Measurements from ENCODE around the gene SLC5A12.

The SLC5A12 gene

GRCh38 chr11:26721948-26722475 lies at the start of gene SLC5A12:
Gene SLC5A12, minus strand, starts transcription at chr11:26722060. Its CDS starts 346 bp downstream, at chr11:26721714.
- DNase-seq: no peak

GRCh38 chr11:26769027-26769426 lies 47.2 kb upstream of the SLC5A12 start:
- no peak for DNase-seq

GRCh38 chr11:26767060-26767459 lies 45.2 kb upstream of the SLC5A12 start:
- DNase-seq: peak; percentile 71

GRCh38 chr11:26765323-26765722 lies 43.5 kb upstream of the SLC5A12 start:
- no peak for DNase-seq

- DNase-seq: no peak
These were observed 43.0 kb upstream of the SLC5A12 start for GRCh38 chr11:26764825-26765224.

- no peak for DNase-seq
These were observed 42.5 kb upstream of the SLC5A12 start for GRCh38 chr11:26764315-26764714.

- DNase-seq: no peak
These were observed 40.2 kb upstream of the SLC5A12 start for GRCh38 chr11:26762089-26762488.

- peak; percentile 56 for DNase-seq
These were observed 39.5 kb upstream of the SLC5A12 start for GRCh38 chr11:26761361-26761809.

GRCh38 chr11:26757995-26758394 lies 36.1 kb upstream of the SLC5A12 start:
- no peak for DNase-seq

GRCh38 chr11:26755762-26756161 lies 33.9 kb upstream of the SLC5A12 start:
- no peak for DNase-seq

GRCh38 chr11:26753723-26754504 lies 32.1 kb upstream of the SLC5A12 start:
- DNase-seq: peak; percentile 84

- no peak for DNase-seq
These were observed 28.1 kb upstream of the SLC5A12 start for GRCh38 chr11:26749927-26750326.

GRCh38 chr11:26743622-26744021 lies 21.8 kb upstream of the SLC5A12 start:
- DNase-seq: no peak

- no peak for DNase-seq
These were observed 21.1 kb upstream of the SLC5A12 start for GRCh38 chr11:26742966-26743365.

GRCh38 chr11:26741036-26741435 lies 19.2 kb upstream of the SLC5A12 start:
- DNase-seq: peak; percentile 97

GRCh38 chr11:26739366-26740073 lies 17.7 kb upstream of the SLC5A12 start:
- no peak for DNase-seq

- no peak for DNase-seq
These were observed 12.8 kb upstream of the SLC5A12 start for GRCh38 chr11:26734691-26735090.

- no peak for DNase-seq
These were observed 9.2 kb upstream of the SLC5A12 start for GRCh38 chr11:26731084-26731456.

GRCh38 chr11:26730414-26731083 lies 8.7 kb upstream of the SLC5A12 start:
- DNase-seq: peak; percentile 42

- DNase-seq: no peak
These were observed 7.4 kb upstream of the SLC5A12 start for GRCh38 chr11:26729284-26729683.

- no peak for DNase-seq
These were observed 5.1 kb upstream of the SLC5A12 start for GRCh38 chr11:26726960-26727359.

GRCh38 chr11:26719998-26720397 lies 1.9 kb downstream of the SLC5A12 start:
- no peak for DNase-seq

GRCh38 chr11:26719289-26719973 lies 2.4 kb downstream of the SLC5A12 start:
- DNase-seq: no peak

Measured in fibroblast of upper back skin (primary cell).